ENCODE results near the gene DDX27. TPM values are rescaled to one million over a fixed set of nuclear protein-coding genes. Genes with fewer than 3 reads are reported as not detected.

Gene DDX27
- total and polyA plus RNA-seq, 4 donors = 8.8 to 16.0 (median 13.0) TPM

GRCh38 chr20:49290608-49291191 lies 71.5 kb downstream of the DDX27 start:
- Histone ChIP-seq H3K9me3 (ENCODE audit: control insufficient read depth in 4 of 4, low read length in 3 of 4) (peaks cover 4 to 15% (median 11%) of the 10 kb centered on the region in 4 donors), H3K4me1 (ENCODE audit: control insufficient read depth in 4 of 4, insufficient read depth in 4 of 4, low read length in 3 of 4) (no peaks in the 10 kb centered on the region), H3K27me3 (ENCODE audit: control insufficient read depth in 4 of 4, insufficient read depth in 4 of 4, low read length in 3 of 4) (no peaks in the 10 kb centered on the region), H3K36me3 (ENCODE audit: control insufficient read depth in 4 of 4, insufficient read depth in 3 of 4, low read depth in 1 of 4, low read length in 3 of 4) (peaks cover 22 to 59% (median 52%) of the 10 kb centered on the region in 4 donors), H3K27ac (ENCODE audit: low read depth in 1 of 2, low read length in 2 of 2) (no peak overlapping the region), H3K9ac (ENCODE audit: low read depth in 1 of 2, low read length in 2 of 2) (no peak overlapping the region), H3K4me3 (ENCODE audit: low read depth in 1 of 3, low read length in 3 of 3) (no peak overlapping the region)
- TF ChIP-seq YY1 (IDR thresholded peaks at IDR 0.05) (no peak), TAF1 (conservative IDR thresholded peaks at IDR 0.05) (no peak), ATF3 (IDR thresholded peaks at IDR 0.05) (no peak), RXRA (IDR thresholded peaks at IDR 0.05) (no peak), CTCF (IDR thresholded peaks at IDR 0.05; ENCODE audit: low read depth, low read length, missing input control) (no peak), EGR1 (IDR thresholded peaks at IDR 0.05; ENCODE audit: low read depth in 2 of 2) (no peak), REST (IDR thresholded peaks at IDR 0.05) (no peak), MAX (IDR thresholded peaks at IDR 0.05) (no peak), SP1 (IDR thresholded peaks at IDR 0.05) (no peak), FOXA2 (IDR thresholded peaks at IDR 0.05) (no peak), RAD21 (IDR thresholded peaks at IDR 0.05) (no peak), HNF4G (IDR thresholded peaks at IDR 0.05) (no peak), FOXA1 (IDR thresholded peaks at IDR 0.05) (no peak), JUND (IDR thresholded peaks at IDR 0.05) (no peak), GABPA (IDR thresholded peaks at IDR 0.05 in 1 of 2, conservative IDR thresholded peaks at IDR 0.05 in 1 of 2) (no peak)
- WGBS = 93% methylated on average over 6 of the region's 6 CpGs
- DNase-seq (ENCODE audit: low spot score) = no peak

- no peak for DNase-seq (ENCODE audit: low spot score)
- no peak overlapping the region for H3K9ac ChIP-seq (ENCODE audit: low read depth in 1 of 2, low read length in 2 of 2)
- no peaks in the 10 kb centered on the region for H3K4me1 ChIP-seq (ENCODE audit: control insufficient read depth in 4 of 4, insufficient read depth in 4 of 4, low read length in 3 of 4)
- H3K9me3 ChIP-seq (ENCODE audit: control insufficient read depth in 4 of 4, low read length in 3 of 4) = peaks cover 0 to 10% (median 9%) of the 10 kb centered on the region in 4 donors
- WGBS = 94% methylated on average over 1 of the region's 1 CpG
- H3K27ac ChIP-seq (ENCODE audit: low read depth in 1 of 2, low read length in 2 of 2) = no peak overlapping the region
- no peaks in the 10 kb centered on the region for H3K27me3 ChIP-seq (ENCODE audit: control insufficient read depth in 4 of 4, insufficient read depth in 4 of 4, low read length in 3 of 4)
- H3K36me3 ChIP-seq (ENCODE audit: control insufficient read depth in 4 of 4, insufficient read depth in 3 of 4, low read depth in 1 of 4, low read length in 3 of 4) = peaks cover 18 to 54% (median 47%) of the 10 kb centered on the region in 4 donors
- no peak for TF ChIP-seq FOXA1 (IDR thresholded peaks at IDR 0.05)
- no peak for TF ChIP-seq NR2F2 (IDR thresholded peaks at IDR 0.05)
- no peak for TF ChIP-seq ZBTB33 (IDR thresholded peaks at IDR 0.05)
- TF ChIP-seq FOXA2 (IDR thresholded peaks at IDR 0.05) = no peak
- TF ChIP-seq RXRA (IDR thresholded peaks at IDR 0.05) = no peak
- TF ChIP-seq EGR1 (IDR thresholded peaks at IDR 0.05; ENCODE audit: low read depth in 2 of 2) = no peak
- no peak for TF ChIP-seq SP1 (IDR thresholded peaks at IDR 0.05)
- TF ChIP-seq JUND (IDR thresholded peaks at IDR 0.05) = no peak
- TF ChIP-seq HNF4A (conservative IDR thresholded peaks at IDR 0.05) = no peak
- TF ChIP-seq HNF4G (IDR thresholded peaks at IDR 0.05) = no peak
- TF ChIP-seq ATF3 (IDR thresholded peaks at IDR 0.05) = no peak
- no peak overlapping the region for H3K4me3 ChIP-seq (ENCODE audit: low read depth in 1 of 3, low read length in 3 of 3)
Measured at GRCh38 chr20:49291200-49291599, 72.0 kb downstream of the DDX27 start.
